ENCODE results near the gene HGS.

HGS gene

DNA sequence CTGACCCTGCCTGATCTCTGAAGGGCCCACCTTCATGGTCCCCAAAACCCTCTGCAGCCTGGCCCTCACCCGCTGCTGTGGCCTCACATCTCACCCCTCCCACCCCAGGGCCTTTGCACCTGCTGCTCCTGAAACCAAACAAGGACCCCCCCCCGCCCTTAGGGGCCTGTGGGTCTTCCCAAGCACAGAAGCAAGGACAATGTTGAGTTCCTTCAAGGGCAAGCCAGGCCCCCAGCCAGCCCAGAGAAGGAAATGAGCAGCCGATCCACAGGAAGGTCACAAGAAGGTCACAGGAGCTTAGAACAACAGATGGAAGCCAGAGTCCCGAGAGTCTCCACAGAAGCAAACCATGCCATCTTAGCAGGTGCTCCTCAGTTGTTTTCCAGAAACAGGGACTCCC, 27.0 kb upstream of the HGS start:
- DNase-seq, result no peak

DNA sequence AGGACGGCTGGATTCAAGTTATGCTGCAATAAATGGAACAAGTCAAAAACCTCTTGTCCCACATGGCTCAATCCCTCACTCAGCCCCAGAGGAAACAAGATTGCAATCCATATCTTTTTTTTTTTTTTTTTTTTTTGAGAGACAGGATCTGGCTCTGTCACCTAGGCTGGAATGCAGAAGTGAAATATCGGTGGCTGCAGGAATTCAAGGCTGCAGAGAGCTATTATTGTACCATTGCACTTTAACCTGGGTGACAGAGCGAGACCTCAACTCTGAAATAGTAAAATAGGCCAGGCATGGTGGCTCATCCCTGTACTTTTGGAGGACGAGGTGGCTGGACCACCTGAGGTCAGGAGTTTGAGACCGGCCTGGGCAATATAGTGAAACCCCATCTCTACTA, 24.8 kb upstream of the HGS start:
- no peak for DNase-seq

DNA sequence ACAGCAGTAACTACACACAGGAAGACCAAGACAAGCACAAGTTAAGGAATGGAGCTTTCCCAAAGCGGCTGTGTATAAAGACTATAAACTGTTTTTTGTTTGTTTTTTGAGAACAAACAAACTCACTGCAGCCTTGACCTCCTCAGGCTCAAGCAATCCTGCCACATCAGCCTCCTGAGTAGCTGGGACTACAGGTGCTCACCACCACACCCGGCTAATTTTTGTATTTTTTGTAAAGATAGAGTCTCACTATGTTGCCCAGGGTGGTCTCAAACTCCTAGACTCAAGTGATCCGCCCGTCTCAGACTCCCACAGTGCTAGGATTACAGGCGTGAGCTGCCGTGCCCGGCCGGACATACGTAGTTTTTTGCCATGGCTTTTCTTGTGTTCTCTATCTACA, 23.4 kb upstream of the HGS start:
- no peak for DNase-seq

DNA sequence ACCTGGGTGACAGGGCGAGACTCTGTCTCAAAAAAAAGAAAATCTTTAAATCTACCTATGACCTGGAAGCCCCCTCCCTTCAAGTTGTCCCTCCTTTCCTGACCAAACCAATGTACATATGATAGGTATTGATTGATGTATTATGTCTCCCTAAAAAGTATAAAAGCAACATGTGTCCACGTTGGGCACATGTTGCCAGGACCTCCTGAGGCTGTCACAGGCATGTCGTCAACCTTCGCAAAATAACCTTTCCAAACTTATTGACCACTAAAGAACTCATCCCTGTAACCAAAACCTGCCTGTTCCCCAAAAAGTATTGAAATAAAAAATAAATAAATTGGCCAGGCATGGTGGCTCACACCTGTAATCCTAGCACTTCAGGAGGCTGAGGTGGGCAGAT, 21.8 kb upstream of the HGS start:
- DNase-seq, result no peak

DNA sequence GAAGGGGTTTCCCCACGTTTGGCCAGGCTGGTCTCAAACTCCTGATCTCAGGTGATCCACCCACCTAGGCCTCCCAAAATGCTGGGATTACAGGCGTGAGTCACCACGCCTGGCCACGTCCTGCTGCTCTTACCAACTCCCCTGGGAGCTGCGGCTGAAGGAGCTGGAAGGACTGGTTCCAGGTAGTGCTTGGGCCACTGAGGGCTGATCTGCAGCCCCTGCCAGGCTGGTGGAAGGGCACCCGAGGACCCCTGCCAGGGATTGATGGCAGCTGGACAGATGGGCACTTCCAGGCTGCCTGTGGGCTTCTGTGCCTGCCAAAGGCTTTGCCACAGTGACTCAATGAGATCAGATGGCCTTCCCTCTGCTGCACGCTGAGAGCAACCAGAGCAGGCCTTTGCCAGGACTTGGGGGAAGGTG, 19.8 kb upstream of the HGS start:
- no peak for DNase-seq

DNA sequence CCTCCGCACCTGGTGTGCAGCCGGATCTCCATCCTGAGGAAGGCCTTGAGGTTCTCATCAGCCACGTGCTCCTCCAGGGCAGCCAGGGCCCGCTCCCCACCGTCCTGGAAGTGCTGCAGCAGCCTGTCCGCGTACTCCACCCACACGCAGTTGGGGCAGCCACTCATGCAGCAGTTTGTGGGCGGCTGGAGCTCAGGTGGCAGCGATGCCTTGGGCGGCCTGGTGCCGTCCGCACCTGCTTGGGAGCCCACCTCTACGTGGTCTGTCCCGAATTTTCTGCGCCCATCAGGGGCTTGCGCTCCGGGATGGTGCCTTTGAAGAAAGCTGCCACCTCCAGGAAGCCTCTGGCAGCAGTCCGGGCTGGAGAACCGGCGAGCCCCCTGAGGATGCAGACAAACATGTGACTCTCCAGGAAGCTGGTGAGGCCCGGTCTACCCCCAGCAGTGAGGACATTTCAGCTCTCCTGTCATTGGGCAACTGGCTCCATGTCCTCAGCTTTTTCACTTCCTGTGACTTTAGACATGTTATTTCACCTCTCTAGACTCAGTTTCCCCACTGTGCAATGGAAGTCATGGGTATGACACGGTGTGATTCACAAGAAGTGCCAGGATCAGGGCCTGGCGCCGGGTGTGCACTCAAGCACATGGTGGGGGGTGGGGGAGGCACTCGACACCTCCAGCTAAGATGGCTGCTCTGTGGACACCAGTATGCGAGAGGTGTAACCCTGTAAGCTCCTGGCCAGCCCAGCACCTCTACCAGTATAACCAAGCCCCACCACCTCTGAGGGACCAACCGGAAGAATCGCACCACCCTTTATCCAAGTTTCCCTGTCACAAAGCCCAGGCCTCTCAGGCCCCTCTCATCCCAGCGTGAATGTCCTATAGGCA, 18.4 kb upstream of the HGS start:
- DNase-seq, result peak in 2 of 3 experiments; percentile 20 to 61

DNA sequence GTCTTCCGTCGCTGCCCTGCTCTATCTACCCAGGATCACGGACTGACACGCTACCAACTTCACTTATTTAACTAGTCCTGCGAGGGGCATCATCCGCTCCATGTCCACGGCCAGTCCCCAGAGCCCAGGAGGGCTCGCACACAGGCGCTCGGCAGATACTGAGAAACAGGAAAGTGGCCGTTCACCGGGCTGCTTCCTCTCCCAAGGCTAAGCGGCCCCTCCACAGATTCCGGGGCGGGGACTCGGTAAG, 17.8 kb upstream of the HGS start:
- DNase-seq, result peak in 1 of 3 experiments; percentile 44

DNA sequence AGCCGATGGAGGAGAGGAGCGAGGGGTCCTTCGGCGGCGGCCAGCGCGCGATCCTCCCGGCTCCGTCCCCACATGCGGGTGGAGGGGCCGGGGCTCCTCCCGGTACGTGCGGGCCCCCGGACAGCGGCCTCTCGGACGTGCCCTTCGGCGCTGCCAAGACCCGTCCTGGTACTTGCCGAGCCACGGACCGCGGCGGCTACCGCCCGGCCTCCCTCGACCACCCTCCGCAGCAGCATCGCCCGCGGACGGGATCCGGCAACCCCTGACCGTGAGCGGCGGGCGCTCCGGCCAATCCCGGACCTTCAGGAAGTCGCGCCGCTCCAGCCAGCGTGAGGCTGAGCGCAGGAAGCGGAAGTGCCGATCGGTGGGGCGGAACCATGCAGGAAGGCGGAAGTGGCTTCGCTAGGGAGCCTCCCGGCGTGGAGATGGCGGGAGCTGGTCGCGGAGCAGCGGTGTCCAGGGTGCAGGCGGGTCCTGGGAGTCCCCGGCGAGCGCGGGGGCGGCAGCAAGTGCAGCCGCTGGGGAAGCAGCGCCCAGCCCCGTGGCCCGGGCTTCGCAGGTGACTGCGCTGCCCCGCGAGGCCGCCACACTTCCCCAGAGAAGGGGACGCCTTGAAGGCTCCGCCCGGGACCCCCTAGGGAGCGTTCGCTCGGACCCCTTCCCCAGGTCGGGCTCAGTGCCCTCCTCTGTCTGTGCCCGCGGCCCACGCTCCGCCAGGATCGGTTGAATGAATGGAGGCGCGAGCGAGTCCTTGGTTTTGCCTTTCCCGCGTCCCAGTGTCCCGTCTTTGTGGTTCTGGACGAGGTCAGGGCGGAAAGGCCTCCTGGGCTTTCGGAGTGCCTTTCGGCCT, 17.2 kb upstream of the HGS start, which contains the start of the genes CCDC137 and OXLD1:
TSS of gene CCDC137 (plus strand) at position 396 of the 850 bp plus-strand sequence. CDS start at position 426, 30 bp downstream.
TSS of gene OXLD1 (minus strand) at position 264 of the 850 bp plus-strand sequence. CDS start at position 236, 28 bp downstream.
- DNase-seq, result peak; percentile 94 to 96 (median 95)

DNA sequence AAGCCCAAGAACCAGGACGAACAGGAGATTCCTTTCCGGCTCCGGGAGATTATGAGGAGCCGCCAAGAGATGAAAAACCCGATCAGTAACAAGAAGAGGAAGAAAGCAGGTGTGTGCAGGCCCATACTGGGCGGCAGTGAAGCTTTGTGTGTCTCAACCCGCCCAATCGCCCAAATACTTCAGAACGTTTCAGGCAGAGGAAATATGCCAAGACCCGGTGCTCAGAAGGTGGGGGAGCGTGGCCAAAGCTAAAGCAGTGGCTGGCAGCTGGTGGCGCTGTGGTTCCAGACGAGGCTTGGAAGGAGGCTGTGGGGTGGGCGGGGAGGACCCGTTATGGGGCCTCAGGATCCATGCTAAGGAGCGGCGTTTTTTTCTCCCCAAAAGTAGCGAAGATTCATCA, 16.1 kb upstream of the HGS start:
- no peak for DNase-seq

DNA sequence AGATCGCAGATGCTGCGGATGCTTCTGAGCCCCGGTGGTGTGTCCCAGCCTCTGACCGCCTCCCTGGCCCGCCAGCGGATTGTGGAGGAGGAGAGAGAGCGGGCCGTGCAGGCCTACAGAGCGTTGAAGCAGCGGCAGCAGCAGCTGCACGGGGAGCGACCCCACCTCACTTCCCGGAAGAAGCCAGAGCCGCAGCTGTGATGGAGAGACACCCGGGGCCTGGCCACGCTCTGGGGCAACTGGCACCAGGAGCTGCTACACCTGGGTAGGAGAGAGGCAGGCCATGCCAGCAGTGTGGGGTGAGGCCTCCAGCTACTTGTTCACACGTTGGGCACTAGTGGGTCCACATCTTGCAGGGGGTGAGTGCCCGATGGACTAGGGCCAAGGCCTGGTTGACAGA, 11.3 kb upstream of the HGS start:
- DNase-seq, result no peak

DNA sequence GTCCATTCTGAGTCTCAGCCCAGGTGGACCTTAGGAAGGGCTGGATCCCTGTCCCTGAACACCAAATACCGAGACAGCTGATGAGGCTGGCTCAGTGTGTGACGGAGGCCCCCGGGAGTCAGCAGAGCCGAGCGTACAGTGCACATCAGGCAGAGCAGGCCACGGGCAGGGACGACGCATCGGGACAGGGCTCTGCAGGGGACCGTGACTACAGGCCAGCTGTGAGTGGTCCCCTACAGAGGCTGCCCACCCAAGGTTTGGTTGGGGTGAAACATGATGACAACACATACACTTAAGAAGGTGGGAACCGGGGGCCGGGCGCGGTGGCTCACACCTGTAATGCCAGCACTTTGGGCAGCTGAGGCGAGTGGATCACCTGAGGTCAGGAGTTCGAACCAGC, 10.9 kb upstream of the HGS start:
- DNase-seq, result no peak

DNA sequence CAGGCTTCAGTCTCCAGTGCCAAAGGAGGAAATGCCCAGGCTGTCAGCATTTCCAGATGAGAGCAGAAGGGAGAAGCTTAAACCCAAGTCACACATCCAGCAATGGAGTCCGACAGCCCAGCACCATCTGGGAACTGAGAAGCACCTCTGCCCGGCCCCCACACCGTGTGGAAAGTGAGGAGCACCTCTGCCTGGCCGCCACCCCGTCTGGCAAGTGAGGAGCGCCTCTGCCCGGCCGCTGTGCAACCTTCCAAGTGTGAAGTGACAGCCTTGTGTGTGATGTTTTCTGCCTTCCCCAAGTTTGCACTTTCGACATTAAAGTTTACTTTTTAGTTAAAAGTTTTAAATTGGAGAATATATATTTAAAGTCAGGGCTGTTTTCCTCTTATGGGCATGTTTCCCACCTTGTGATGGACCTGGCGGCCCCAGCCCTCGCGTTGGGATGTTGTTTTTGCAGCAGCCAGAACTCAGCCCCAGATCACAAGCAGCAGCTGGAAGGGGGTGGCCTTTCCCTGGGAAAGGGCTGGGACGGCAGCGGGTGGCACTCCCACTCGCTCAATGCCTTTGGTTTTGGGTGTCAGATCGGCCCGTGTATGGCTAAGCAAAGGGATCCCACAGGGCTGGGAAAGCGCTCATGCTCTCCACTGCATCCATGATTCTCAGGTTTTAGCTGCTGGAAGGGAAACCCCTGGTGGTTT, 10.1 kb upstream of the HGS start:
- DNase-seq, result no peak

DNA sequence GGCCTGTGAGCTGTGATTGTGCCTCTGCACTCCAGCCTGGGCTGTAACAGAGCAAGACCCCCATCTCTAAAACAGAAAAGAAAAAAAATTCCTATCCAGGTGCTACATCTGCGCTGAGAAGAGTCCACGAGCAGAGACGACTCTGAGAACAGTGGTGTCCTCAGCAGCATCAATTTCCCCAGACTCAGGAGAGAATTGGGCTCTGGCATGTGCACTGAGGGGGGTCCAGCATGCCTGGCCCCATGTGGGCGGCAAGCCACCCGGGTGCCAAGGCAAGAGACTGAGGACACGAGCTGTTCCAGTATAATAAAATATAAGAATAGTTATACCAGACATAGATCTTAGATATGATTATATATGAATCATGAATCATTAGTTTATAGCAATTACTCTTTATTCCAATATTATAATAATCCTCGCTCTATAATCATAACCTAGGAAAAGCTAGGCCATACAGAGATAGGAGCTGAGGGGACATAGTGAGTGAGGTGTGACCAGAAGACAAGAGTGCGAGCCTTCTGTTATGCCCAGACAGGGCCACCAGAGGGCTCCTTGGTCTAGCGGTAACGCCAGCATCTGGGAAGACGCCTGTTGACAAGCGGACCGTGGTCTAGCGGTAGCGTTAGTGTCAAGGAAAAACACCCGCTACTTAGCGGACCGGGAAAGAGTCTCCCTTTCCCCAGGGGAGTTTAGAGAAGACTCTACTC, 8.1 kb upstream of the HGS start:
- DNase-seq, result peak; percentile 3 to 49 (median 8)

DNA sequence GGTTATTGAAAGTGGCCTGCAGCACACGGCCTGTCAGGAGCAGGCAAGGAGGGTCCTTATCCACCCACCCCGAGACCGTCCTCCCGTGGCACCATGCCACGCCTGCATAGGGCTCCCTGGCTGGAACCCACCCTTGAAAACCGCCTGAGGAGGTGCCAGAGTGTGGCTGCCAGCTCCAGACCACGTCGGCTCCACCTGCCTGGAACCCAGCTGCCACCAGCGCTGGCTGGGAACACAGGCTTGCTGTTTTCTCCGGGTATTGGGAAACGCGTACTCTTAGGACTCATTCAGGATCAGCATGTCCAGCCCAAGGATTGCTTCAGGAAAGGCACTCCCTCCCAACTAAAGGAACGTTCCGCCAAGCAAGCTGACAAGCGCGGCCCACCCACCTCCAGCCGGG, 6.9 kb upstream of the HGS start:
- DNase-seq, result no peak

DNA sequence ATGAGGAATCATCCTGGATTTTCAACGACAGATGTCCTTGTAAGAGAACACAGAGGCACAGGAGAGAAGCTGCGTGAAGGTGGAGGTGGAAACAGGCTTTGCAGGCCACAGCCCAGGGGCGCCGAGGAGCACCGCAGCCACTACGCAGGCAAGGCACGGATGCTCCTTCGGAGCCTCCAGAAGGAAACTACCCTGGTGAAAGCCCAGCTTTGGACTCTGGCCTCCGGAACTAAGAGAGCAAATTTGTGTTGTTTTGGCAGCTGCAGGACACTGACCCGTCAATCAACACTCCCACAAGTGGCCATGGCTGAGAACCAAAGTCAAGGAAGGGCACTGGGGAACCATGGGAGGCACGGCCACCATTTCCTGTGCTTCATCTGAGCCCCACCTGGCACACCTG, 3.7 kb upstream of the HGS start:
- no peak for DNase-seq

DNA sequence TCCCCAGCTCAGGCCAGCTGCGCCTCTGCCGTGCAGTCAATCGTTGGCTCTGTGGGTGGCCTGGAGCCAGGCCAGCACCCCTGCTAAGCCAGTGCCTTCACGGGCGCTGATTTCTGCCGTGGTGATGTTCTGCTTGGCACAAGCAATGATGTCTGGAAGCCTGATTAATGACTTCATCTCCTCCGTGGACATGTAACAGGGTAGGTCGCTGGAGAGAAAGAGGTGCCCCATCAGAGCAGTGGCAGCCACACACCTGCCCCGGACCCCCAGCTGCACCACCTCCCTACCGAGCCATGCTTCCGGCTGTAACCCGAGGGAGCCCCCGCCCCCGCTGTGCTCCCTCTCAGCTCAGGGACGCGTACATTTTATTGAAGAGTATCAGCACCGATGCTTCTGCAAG, 2.1 kb upstream of the HGS start:
- DNase-seq, result peak in 2 of 3 experiments; percentile 84 to 94

DNA sequence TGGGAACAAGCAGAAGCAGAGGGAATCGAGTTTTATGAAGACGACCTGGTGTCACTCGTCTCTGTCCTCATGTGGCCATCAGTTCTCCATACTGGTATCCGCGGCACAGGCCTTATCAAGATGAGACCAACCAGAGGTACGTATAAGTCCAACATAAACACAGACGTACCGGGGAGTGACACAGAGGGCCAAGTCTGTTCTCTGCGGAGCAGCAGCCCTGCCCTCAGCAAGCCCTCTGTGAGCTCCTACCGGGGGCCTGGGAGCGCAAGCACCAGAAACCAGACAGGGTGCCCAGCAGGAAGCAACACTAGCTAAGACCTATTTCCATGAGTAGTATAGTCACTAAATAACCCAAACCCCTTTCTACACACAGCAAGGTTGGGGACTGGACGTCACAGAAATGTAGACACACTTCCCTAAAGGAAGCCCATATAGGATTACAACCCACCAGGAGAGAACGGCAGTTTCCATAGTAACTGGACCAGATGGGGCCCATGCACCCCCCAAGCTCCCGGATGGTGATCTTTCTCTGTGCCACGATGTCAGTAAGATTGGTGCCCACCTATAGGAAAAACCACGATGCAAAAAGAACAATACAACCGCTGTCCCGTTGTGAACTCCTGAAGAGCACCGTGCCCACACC, 1.1 kb upstream of the HGS start:
- peak in 1 of 3 experiments; percentile 42 for DNase-seq

DNA sequence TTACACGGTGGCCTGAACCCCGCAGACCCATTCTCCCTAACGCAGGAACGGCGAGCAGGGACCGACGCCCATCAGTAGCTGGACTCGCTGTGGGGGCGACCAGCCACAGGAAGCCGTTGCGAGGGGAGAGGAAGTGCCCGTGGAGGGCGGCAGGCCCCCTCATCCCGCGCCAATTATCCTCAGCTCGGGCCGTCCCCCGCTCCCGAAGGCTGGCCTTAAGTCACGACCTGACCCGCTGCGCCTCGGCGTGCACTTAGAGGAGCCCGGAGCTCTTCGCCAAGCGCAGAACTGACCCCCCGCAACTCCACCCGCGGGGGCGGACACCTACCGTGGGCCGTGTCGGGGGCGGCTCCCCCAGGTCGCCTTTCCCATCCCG, 615 bp upstream of the HGS start:
- peak in 1 of 3 experiments; percentile 46 for DNase-seq

DNA sequence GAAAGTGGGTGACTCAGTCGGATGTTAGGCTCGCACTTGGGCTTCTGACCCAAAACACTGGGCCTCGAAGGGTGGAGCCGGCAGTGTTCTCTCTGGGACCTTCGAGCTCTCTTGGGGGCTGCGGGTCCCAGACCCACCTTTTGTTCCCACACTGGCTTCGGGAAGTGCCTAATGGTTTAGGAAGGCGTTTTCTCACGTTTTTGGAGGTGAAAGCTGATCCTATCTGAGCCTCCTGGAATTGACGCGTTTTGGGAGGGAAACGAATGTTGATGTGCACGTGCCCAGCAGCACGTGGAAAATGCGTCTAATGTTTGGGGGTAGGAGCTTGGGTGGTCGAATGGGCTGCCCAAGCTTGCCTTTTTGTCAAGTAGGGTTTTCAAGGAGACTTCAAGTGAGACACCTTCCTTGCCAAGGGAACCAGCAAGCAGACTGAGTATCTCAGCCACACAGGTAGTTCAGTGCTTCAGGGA, 666 bp downstream of the HGS start:
- DNase-seq, result no peak

DNA sequence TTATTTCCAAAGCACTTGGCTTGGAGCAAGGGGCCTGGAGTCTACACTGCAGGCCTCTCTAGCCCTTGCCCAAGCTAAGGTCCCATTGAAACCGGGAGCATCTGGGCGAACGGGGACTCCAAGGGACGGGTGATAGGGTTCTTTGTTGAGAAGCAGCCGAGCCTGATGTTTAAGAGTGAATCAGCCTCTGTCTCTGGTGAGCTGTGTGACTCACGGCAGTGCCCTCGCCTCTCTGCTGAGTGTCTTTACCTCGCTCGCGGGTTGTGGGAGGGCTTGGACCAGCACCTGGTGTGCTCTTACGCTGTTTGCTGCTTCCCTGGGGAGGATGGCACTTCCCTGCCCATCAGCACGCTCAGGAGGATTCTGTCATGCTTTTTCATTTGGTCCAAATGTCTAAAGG, 1.3 kb downstream of the HGS start:
- no peak for DNase-seq

DNA sequence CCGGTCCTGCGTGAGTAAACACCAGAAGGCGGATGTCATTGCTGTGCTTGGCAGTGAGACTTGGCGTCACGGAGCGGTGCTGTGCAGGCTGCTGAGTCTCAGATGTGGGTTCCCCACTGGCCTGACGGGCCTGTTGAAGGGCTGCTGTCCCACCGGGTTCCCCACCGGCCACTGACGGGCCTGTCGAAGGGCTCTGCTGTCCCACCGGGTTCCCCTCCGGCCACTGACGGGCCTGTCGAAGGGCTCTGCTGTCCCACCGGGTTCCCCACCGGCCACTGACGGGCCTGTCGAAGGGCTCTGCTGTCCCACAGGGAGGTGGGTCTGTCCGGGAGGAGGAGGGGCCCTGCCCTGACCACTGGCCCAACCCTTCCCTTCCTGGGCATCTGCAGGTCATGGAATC, 2.8 kb downstream of the HGS start:
- DNase-seq, result no peak

All from NCI-H1417 (cell line).